GM12873 (cell line): ENCODE results near the gene CEMIP2.

Source experiments
- CTCF ChIP-seq: IDR thresholded peaks from 2 replicates; pipeline ENCODE4 v1.5.1; 2012; ENCODE audit warnings: low read depth, mild to moderate bottlenecking, moderate library complexity, low read length, control low read depth; ENCODE audit not compliant: insufficient read depth; ENCODE audit errors: missing control alignments

The CEMIP2 gene

GRCh38 chr9:71806901-71807307 is 38.6 kb upstream of the CEMIP2 start:
- TF ChIP-seq CTCF: peak; percentile 90

GRCh38 chr9:71801826-71802225 is 33.5 kb upstream of the CEMIP2 start:
- no peak for TF ChIP-seq CTCF

- TF ChIP-seq CTCF: no peak
Measured at GRCh38 chr9:71797266-71797665, 29.0 kb upstream of the CEMIP2 start.

GRCh38 chr9:71796100-71796767 is 27.9 kb upstream of the CEMIP2 start:
- TF ChIP-seq CTCF: no peak

- TF ChIP-seq CTCF: no peak
Measured at GRCh38 chr9:71795097-71795813, 26.9 kb upstream of the CEMIP2 start.

GRCh38 chr9:71793386-71794105 is 25.2 kb upstream of the CEMIP2 start:
- no peak for TF ChIP-seq CTCF

- no peak for TF ChIP-seq CTCF
Measured at GRCh38 chr9:71791875-71792274, 23.6 kb upstream of the CEMIP2 start.
